Measurements from ENCODE around the gene LMF2. TPM values are rescaled to one million over a fixed set of nuclear protein-coding genes. Genes with fewer than 3 reads are reported as not detected.

The LMF2 gene
- total and polyA plus RNA-seq, 7 experiments from 2014 or later = 15.0 to 133 (median 114) TPM

- intact Hi-C loops (cut with micrococcal nuclease) = loop anchor here in 1 of 2 donors (10.0 kb wide), 1 partner anchor 568 kb away; the partner anchor contains the start of gene PIM3
- Histone ChIP-seq H3K27me3 (ENCODE audit: control insufficient read depth in 2 of 2, insufficient read depth in 2 of 2, low read length in 2 of 2) (no peaks in the 10 kb centered on the region), H3K36me3 (ENCODE audit: control insufficient read depth in 2 of 3, insufficient read depth in 3 of 3, low read length in 3 of 3) (no peaks in the 10 kb centered on the region), H3K4me1 (ENCODE audit: control insufficient read depth in 2 of 2, insufficient read depth in 2 of 2, low read length in 2 of 2) (peaks cover 4 to 7% of the 10 kb centered on the region in 2 donors), H3K27ac (ENCODE audit: low read depth, low read length) (no peak overlapping the region), H3K4me3 (ENCODE audit: low read length) (no peak overlapping the region), H3K9me3 (ENCODE audit: control insufficient read depth in 2 of 3, low read length in 3 of 3) (no peaks in the 10 kb centered on the region)
- Mint-ChIP-seq H3K4me3 (peak overlapping the region; percentile 23 to 96 (median 68)), H3K27ac (peak overlapping the region in 6 of 9 donors; percentile 51 to 100 (median 86)), H3K27me3 (peaks cover 0 to 5% (median 0%) of the 10 kb centered on the region in 5 donors), H3K9me3 (no peaks in the 10 kb centered on the region), H3K36me3 (peaks cover 0 to 15% (median 0%) of the 10 kb centered on the region in 5 donors), H3K4me1 (peaks cover 5 to 54% (median 22%) of the 10 kb centered on the region in 7 donors)
- DNase-seq (no peak), ATAC-seq (no peak)
- POLR2A ChIA-PET = interaction anchor here (2.0 to 2.4 kb wide), 2 partner anchors 30 to 88 kb away, joined by 9 to 10 read pairs; partner anchors contain the start of gene SYCE3
- CTCF ChIA-PET = interaction anchor here (1.2 kb wide), 1 partner anchor 30 kb away, joined by 4 read pairs; the partner anchor contains the start of gene SYCE3
Measured at GRCh38 chr22:50532824-50533796, 25.6 kb upstream of the LMF2 start.

GRCh38 chr22:50531962-50532674 lies 24.6 kb upstream of the LMF2 start:
- Histone ChIP-seq H3K4me1 (ENCODE audit: control insufficient read depth in 2 of 2, insufficient read depth in 2 of 2, low read length in 2 of 2) (peaks cover 0 to 7% of the 10 kb centered on the region in 2 donors), H3K4me3 (ENCODE audit: low read length) (peak overlapping the region; percentile 86)

GRCh38 chr22:50531546-50531961 lies 24.1 kb upstream of the LMF2 start:
- peaks cover 0 to 54% (median 30%) of the 10 kb centered on the region in 7 donors for H3K4me1 Mint-ChIP-seq
- no peaks in the 10 kb centered on the region for H3K27me3 ChIP-seq (ENCODE audit: control insufficient read depth in 2 of 2, insufficient read depth in 2 of 2, low read length in 2 of 2)
- peak overlapping the region; percentile 84 for H3K27ac ChIP-seq (ENCODE audit: low read depth, low read length)
- ATAC-seq = peak; percentile 64
- DNase-seq = peak in 4 of 9 donors; percentile 27 to 82 (median 44)
- peak overlapping the region in 7 of 9 donors; percentile 84 to 100 (median 92) for H3K27ac Mint-ChIP-seq
- POLR2A ChIA-PET = interaction anchor here (1.0 to 2.4 kb wide), 5 partner anchors 8 to 89 kb away, joined by 7 to 16 read pairs (median 9); partner anchors contain the start of genes CHKB and SYCE3
- no peaks in the 10 kb centered on the region for H3K9me3 ChIP-seq (ENCODE audit: control insufficient read depth in 2 of 3, low read length in 3 of 3)
- CTCF ChIA-PET = interaction anchor here (1.2 kb wide), 1 partner anchor 31 kb away, joined by 4 read pairs; the partner anchor contains the start of gene SYCE3
- H3K27me3 Mint-ChIP-seq = peaks cover 0 to 5% (median 0%) of the 10 kb centered on the region in 5 donors
- H3K9me3 Mint-ChIP-seq = no peaks in the 10 kb centered on the region
- intact Hi-C loops (cut with micrococcal nuclease) = loop anchor here (1.0 to 10.0 kb wide), 6 partner anchors 8 to 567 kb away; partner anchors contain the start of genes SYCE3 (in 2 of the 2), KLHDC7B (in 1 of the 2) and PIM3 (in 1 of the 2)
- H3K36me3 ChIP-seq (ENCODE audit: control insufficient read depth in 2 of 3, insufficient read depth in 3 of 3, low read length in 3 of 3) = no peaks in the 10 kb centered on the region
- peaks cover 3 to 12% of the 10 kb centered on the region in 2 donors for H3K4me1 ChIP-seq (ENCODE audit: control insufficient read depth in 2 of 2, insufficient read depth in 2 of 2, low read length in 2 of 2)
- H3K36me3 Mint-ChIP-seq = peaks cover 0 to 23% (median 0%) of the 10 kb centered on the region in 5 donors
- H3K4me3 Mint-ChIP-seq = peak overlapping the region; percentile 80 to 96 (median 87)
- peak overlapping the region; percentile 86 for H3K4me3 ChIP-seq (ENCODE audit: low read length)

More at GRCh38 chr22:50531962-50532674, 24.6 kb upstream of the LMF2 start:
- H3K36me3 Mint-ChIP-seq = peaks cover 0 to 18% (median 0%) of the 10 kb centered on the region in 5 donors
- H3K9me3 Mint-ChIP-seq = no peaks in the 10 kb centered on the region
- H3K27ac ChIP-seq (ENCODE audit: low read depth, low read length) = peak overlapping the region; percentile 84
- ChIA-PET CTCF (interaction anchor here (1.2 kb wide), 1 partner anchor 31 kb away, joined by 4 read pairs; the partner anchor contains the start of gene SYCE3), POLR2A (interaction anchor here (1.0 to 2.4 kb wide), 5 partner anchors 8 to 89 kb away, joined by 7 to 16 read pairs (median 9); partner anchors contain the start of genes CHKB and SYCE3)
- no peak for ATAC-seq
- peak in 1 of 9 donors; percentile 54 for DNase-seq
- H3K4me1 Mint-ChIP-seq = peaks cover 0 to 54% (median 25%) of the 10 kb centered on the region in 7 donors
- peak overlapping the region in 6 of 9 donors; percentile 28 to 100 (median 86) for H3K27ac Mint-ChIP-seq
- H3K9me3 ChIP-seq (ENCODE audit: control insufficient read depth in 2 of 3, low read length in 3 of 3) = no peaks in the 10 kb centered on the region
- intact Hi-C loops (cut with micrococcal nuclease) = loop anchor here (1.0 to 10.0 kb wide), 6 partner anchors 7 to 567 kb away; partner anchors contain the start of genes SYCE3 (in 2 of the 2), KLHDC7B (in 1 of the 2) and PIM3 (in 1 of the 2)
- H3K27me3 Mint-ChIP-seq = peaks cover 0 to 5% (median 0%) of the 10 kb centered on the region in 5 donors
- no peaks in the 10 kb centered on the region for H3K36me3 ChIP-seq (ENCODE audit: control insufficient read depth in 2 of 3, insufficient read depth in 3 of 3, low read length in 3 of 3)
- H3K4me3 Mint-ChIP-seq = peak overlapping the region; percentile 39 to 96 (median 85)
- no peaks in the 10 kb centered on the region for H3K27me3 ChIP-seq (ENCODE audit: control insufficient read depth in 2 of 2, insufficient read depth in 2 of 2, low read length in 2 of 2)

GRCh38 chr22:50530877-50531545 lies 23.5 kb upstream of the LMF2 start:
- CTCF ChIA-PET = no interaction called here
- peak overlapping the region; percentile 80 to 96 (median 87) for H3K4me3 Mint-ChIP-seq

GRCh38 chr22:50530580-50530876 lies 23.0 kb upstream of the LMF2 start:
- H3K36me3 Mint-ChIP-seq = peaks cover 0 to 23% (median 0%) of the 10 kb centered on the region in 5 donors
- H3K27me3 ChIP-seq (ENCODE audit: control insufficient read depth in 2 of 2, insufficient read depth in 2 of 2, low read length in 2 of 2) = no peaks in the 10 kb centered on the region
- ChIA-PET CTCF (no interaction called here), POLR2A (interaction anchor here (0.6 to 2.4 kb wide), 3 partner anchors 9 to 33 kb away, joined by 5 to 16 read pairs (median 9); partner anchors contain the start of gene SYCE3)
- peak overlapping the region; percentile 84 for H3K27ac ChIP-seq (ENCODE audit: low read depth, low read length)
- intact Hi-C loops (cut with micrococcal nuclease) = loop anchor here in 1 of 2 donors (1.0 to 10.0 kb wide), 3 partner anchors 14 to 566 kb away; partner anchors contain the start of genes KLHDC7B, NCAPH2 and PIM3
- H3K4me1 Mint-ChIP-seq = peaks cover 0 to 49% (median 30%) of the 10 kb centered on the region in 7 donors
- no peaks in the 10 kb centered on the region for H3K9me3 Mint-ChIP-seq
- peak overlapping the region; percentile 86 for H3K4me3 ChIP-seq (ENCODE audit: low read length)
- peak overlapping the region in 6 of 9 donors; percentile 81 to 100 (median 91) for H3K27ac Mint-ChIP-seq
- DNase-seq (peak in 1 of 9 donors; percentile 65), ATAC-seq (no peak)
- peaks cover 0 to 5% (median 0%) of the 10 kb centered on the region in 5 donors for H3K27me3 Mint-ChIP-seq
- H3K9me3 ChIP-seq (ENCODE audit: control insufficient read depth in 2 of 3, low read length in 3 of 3) = no peaks in the 10 kb centered on the region
- H3K4me1 ChIP-seq (ENCODE audit: control insufficient read depth in 2 of 2, insufficient read depth in 2 of 2, low read length in 2 of 2) = peaks cover 5 to 14% of the 10 kb centered on the region in 2 donors
- H3K36me3 ChIP-seq (ENCODE audit: control insufficient read depth in 2 of 3, insufficient read depth in 3 of 3, low read length in 3 of 3) = no peaks in the 10 kb centered on the region
- H3K4me3 Mint-ChIP-seq = peak overlapping the region; percentile 45 to 96 (median 86)

More at GRCh38 chr22:50530877-50531545, 23.5 kb upstream of the LMF2 start:
- Mint-ChIP-seq H3K27me3 (peaks cover 0 to 5% (median 0%) of the 10 kb centered on the region in 5 donors), H3K27ac (peak overlapping the region; percentile 67 to 100 (median 90)), H3K4me1 (peaks cover 0 to 49% (median 30%) of the 10 kb centered on the region in 7 donors), H3K36me3 (peaks cover 0 to 23% (median 0%) of the 10 kb centered on the region in 5 donors), H3K9me3 (no peaks in the 10 kb centered on the region)
- POLR2A ChIA-PET = interaction anchor here (0.6 to 2.4 kb wide), 5 partner anchors 9 to 90 kb away, joined by 5 to 16 read pairs (median 9); partner anchors contain the start of gene SYCE3
- DNase-seq (peak in 7 of 9 donors; percentile 46 to 85 (median 57)), ATAC-seq (peak; percentile 60)
- intact Hi-C loops (cut with micrococcal nuclease) = loop anchor here (1.0 to 10.0 kb wide), 7 partner anchors 8 to 566 kb away; partner anchors contain the start of genes SYCE3 (in 2 of the 2), KLHDC7B (in 1 of the 2), NCAPH2 (in 1 of the 2) and PIM3 (in 1 of the 2)
- peaks cover 5 to 14% of the 10 kb centered on the region in 2 donors for H3K4me1 ChIP-seq (ENCODE audit: control insufficient read depth in 2 of 2, insufficient read depth in 2 of 2, low read length in 2 of 2)
- no peaks in the 10 kb centered on the region for H3K27me3 ChIP-seq (ENCODE audit: control insufficient read depth in 2 of 2, insufficient read depth in 2 of 2, low read length in 2 of 2)
- peak overlapping the region; percentile 84 for H3K27ac ChIP-seq (ENCODE audit: low read depth, low read length)
- no peaks in the 10 kb centered on the region for H3K36me3 ChIP-seq (ENCODE audit: control insufficient read depth in 2 of 3, insufficient read depth in 3 of 3, low read length in 3 of 3)
- H3K4me3 ChIP-seq (ENCODE audit: low read length) = peak overlapping the region; percentile 86
- no peaks in the 10 kb centered on the region for H3K9me3 ChIP-seq (ENCODE audit: control insufficient read depth in 2 of 3, low read length in 3 of 3)

Measured in naive thymus-derived CD4-positive, alpha-beta T cell (primary cell).